ENCODE measurements around the gene AFF2. TPM values are rescaled to one million over a fixed set of nuclear protein-coding genes. Genes with fewer than 3 reads are reported as not detected.

AFF2 gene
- polyA plus RNA-seq, 1 of the 3 experiments (the other 2 are of a cell fraction) = not detected

DNA sequence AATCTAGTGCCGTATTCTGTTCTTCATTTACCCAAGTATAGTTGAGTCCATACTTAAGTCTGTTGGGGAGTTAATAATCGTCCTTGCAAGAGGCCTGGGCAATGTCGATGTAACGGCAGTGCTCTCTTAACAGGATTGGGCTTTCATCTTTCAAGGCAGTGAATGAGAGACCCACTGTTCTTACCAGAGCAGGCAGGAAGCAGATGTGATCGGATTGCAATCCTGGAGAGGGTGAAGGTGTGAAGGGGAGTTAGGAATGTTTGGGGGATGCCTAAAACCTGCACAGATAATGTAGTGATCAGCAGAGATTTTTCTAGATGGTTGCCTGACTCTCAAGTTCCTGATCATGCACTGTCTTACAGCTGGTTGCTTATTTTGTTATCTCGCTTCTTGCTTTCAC is 308.4 kb downstream of the AFF2 start:
- Histone ChIP-seq H3K9me2 (no peaks in the 10 kb centered on the region), H3K9me3 (no peaks in the 10 kb centered on the region), H3K4me2 (no peak overlapping the region), H3K27me3 (ENCODE audit: insufficient read depth) (no peaks in the 10 kb centered on the region), H2AFZ (ENCODE audit: low read depth) (no peak overlapping the region), H3K36me3 (replicated peaks in 1 of 2; ENCODE audit: control insufficient read depth in 1 of 2, insufficient read depth in 2 of 2, low read length in 1 of 2) (no peaks in the 10 kb centered on the region), H3K4me3 (ENCODE audit: low read depth in 2 of 2, low read length in 1 of 2) (no peak overlapping the region), H4K20me1 (ENCODE audit: insufficient read depth) (no peaks in the 10 kb centered on the region), H3K9ac (no peak overlapping the region), H3F3A (replicated peaks; ENCODE audit: insufficient read depth) (no peaks in the 10 kb centered on the region), H3K27ac (ENCODE audit: low read depth in 2 of 2, low read length in 1 of 2) (no peak overlapping the region), H3K4me1 (ENCODE audit: control insufficient read depth in 1 of 2, insufficient read depth in 2 of 2, low read depth in 1 of 2, low read length in 1 of 2) (no peaks in the 10 kb centered on the region), H3K79me2 (ENCODE audit: insufficient read depth) (no peaks in the 10 kb centered on the region)
- ChIA-PET CTCF (no interaction called here), POLR2A (no interaction called here)
- no peak for DNase-seq
- no peak for TF ChIP-seq CHD2 (IDR thresholded peaks at IDR 0.05; ENCODE audit: low read length, partially characterized antibody)
- TF ChIP-seq, protein P1, sequence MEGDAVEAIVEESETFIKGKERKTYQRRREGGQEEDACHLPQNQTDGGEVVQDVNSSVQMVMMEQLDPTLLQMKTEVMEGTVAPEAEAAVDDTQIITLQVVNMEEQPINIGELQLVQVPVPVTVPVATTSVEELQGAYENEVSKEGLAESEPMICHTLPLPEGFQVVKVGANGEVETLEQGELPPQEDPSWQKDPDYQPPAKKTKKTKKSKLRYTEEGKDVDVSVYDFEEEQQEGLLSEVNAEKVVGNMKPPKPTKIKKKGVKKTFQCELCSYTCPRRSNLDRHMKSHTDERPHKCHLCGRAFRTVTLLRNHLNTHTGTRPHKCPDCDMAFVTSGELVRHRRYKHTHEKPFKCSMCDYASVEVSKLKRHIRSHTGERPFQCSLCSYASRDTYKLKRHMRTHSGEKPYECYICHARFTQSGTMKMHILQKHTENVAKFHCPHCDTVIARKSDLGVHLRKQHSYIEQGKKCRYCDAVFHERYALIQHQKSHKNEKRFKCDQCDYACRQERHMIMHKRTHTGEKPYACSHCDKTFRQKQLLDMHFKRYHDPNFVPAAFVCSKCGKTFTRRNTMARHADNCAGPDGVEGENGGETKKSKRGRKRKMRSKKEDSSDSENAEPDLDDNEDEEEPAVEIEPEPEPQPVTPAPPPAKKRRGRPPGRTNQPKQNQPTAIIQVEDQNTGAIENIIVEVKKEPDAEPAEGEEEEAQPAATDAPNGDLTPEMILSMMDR (IDR thresholded peaks at IDR 0.05) = no peak
- TF ChIP-seq ELF1 (IDR thresholded peaks at IDR 0.05) = no peak
- no peak for TF ChIP-seq MXI1 (IDR thresholded peaks at IDR 0.05; ENCODE audit: low read depth, low read length)
- TF ChIP-seq FOSL2 (IDR thresholded peaks at IDR 0.05; ENCODE audit: borderline replicate concordance, low read depth) = no peak
- TF ChIP-seq TCF12 (IDR thresholded peaks at IDR 0.05) = no peak
- no peak for TF ChIP-seq EZH2phosphoT487 (IDR thresholded peaks at IDR 0.05; ENCODE audit: borderline replicate concordance, low read depth)
- TF ChIP-seq MEF2A (IDR thresholded peaks at IDR 0.05; ENCODE audit: borderline replicate concordance, low read depth) = no peak
- no peak for TF ChIP-seq YY1 (IDR thresholded peaks at IDR 0.05; ENCODE audit: low read depth)
- TF ChIP-seq, protein P2, sequence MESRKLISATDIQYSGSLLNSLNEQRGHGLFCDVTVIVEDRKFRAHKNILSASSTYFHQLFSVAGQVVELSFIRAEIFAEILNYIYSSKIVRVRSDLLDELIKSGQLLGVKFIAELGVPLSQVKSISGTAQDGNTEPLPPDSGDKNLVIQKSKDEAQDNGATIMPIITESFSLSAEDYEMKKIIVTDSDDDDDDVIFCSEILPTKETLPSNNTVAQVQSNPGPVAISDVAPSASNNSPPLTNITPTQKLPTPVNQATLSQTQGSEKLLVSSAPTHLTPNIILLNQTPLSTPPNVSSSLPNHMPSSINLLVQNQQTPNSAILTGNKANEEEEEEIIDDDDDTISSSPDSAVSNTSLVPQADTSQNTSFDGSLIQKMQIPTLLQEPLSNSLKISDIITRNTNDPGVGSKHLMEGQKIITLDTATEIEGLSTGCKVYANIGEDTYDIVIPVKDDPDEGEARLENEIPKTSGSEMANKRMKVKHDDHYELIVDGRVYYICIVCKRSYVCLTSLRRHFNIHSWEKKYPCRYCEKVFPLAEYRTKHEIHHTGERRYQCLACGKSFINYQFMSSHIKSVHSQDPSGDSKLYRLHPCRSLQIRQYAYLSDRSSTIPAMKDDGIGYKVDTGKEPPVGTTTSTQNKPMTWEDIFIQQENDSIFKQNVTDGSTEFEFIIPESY (IDR thresholded peaks at IDR 0.05; ENCODE audit: borderline replicate concordance, low read depth) = no peak
- TF ChIP-seq, protein P3, sequence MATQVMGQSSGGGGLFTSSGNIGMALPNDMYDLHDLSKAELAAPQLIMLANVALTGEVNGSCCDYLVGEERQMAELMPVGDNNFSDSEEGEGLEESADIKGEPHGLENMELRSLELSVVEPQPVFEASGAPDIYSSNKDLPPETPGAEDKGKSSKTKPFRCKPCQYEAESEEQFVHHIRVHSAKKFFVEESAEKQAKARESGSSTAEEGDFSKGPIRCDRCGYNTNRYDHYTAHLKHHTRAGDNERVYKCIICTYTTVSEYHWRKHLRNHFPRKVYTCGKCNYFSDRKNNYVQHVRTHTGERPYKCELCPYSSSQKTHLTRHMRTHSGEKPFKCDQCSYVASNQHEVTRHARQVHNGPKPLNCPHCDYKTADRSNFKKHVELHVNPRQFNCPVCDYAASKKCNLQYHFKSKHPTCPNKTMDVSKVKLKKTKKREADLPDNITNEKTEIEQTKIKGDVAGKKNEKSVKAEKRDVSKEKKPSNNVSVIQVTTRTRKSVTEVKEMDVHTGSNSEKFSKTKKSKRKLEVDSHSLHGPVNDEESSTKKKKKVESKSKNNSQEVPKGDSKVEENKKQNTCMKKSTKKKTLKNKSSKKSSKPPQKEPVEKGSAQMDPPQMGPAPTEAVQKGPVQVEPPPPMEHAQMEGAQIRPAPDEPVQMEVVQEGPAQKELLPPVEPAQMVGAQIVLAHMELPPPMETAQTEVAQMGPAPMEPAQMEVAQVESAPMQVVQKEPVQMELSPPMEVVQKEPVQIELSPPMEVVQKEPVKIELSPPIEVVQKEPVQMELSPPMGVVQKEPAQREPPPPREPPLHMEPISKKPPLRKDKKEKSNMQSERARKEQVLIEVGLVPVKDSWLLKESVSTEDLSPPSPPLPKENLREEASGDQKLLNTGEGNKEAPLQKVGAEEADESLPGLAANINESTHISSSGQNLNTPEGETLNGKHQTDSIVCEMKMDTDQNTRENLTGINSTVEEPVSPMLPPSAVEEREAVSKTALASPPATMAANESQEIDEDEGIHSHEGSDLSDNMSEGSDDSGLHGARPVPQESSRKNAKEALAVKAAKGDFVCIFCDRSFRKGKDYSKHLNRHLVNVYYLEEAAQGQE (IDR thresholded peaks at IDR 0.05; ENCODE audit: low read depth, low read length) = no peak
- no peak for TF ChIP-seq RAD21 (IDR thresholded peaks at IDR 0.05; ENCODE audit: low read length)
- TF ChIP-seq TAF1 (IDR thresholded peaks at IDR 0.05; ENCODE audit: borderline replicate concordance, low read depth, low read length) = no peak
- no peak for TF ChIP-seq FOXM1 (IDR thresholded peaks at IDR 0.05; ENCODE audit: low read depth)
- no peak for TF ChIP-seq SMC3 (IDR thresholded peaks at IDR 0.05; ENCODE audit: low read depth, low read length)
- no peak for TF ChIP-seq GABPA (IDR thresholded peaks at IDR 0.05; ENCODE audit: low read depth)
- no peak for TF ChIP-seq RFX5 (IDR thresholded peaks at IDR 0.05; ENCODE audit: low read length)
- WGBS (ENCODE audit: low lambda C conversion rate) = 5% methylated on average over 6 of the region's 6 CpGs

All from SK-N-SH (cell line).